ENCODE data around the gene WDR18.

Gene WDR18

DNA sequence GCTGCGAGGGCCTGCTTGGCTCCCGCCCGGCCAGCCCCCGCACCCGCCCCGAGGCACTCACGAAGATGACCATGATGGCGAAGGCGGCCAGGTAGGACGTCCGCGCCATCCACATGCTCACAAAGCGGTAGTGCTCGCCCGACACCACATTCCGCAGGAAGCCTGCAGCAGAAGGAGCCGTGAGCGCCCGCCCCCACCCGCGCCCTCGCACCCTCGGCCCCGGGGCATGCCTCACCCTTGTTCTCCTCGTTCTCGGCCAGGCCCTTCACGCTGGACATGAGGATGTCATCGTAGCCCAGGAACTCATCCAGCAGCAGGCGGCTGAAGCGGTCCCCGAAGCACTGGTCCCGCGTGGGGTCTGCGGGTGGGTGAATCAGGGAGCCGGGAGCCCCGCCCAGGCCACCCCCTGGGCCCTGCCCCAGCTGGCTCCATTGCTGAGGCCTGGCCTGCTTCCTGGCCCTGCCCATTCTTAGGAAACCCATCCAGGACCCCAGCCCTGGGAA is 27.7 kb downstream of the WDR18 start:
- no peak overlapping the region for H3K27ac ChIP-seq
- peaks cover under 1 to 19% (median 15%) of the 10 kb centered on the region in 4 donors for H3K4me1 ChIP-seq
- no peaks in the 10 kb centered on the region for H3K27me3 ChIP-seq
- H3K4me3 ChIP-seq: no peak overlapping the region
- TF ChIP-seq, protein P1, sequence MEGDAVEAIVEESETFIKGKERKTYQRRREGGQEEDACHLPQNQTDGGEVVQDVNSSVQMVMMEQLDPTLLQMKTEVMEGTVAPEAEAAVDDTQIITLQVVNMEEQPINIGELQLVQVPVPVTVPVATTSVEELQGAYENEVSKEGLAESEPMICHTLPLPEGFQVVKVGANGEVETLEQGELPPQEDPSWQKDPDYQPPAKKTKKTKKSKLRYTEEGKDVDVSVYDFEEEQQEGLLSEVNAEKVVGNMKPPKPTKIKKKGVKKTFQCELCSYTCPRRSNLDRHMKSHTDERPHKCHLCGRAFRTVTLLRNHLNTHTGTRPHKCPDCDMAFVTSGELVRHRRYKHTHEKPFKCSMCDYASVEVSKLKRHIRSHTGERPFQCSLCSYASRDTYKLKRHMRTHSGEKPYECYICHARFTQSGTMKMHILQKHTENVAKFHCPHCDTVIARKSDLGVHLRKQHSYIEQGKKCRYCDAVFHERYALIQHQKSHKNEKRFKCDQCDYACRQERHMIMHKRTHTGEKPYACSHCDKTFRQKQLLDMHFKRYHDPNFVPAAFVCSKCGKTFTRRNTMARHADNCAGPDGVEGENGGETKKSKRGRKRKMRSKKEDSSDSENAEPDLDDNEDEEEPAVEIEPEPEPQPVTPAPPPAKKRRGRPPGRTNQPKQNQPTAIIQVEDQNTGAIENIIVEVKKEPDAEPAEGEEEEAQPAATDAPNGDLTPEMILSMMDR (IDR thresholded peaks at IDR 0.05): no peak
- intact Hi-C loops (cut with DNase I; ENCODE audit: low total_unique reads): loop anchor here (10.0 kb wide), 1 partner anchor 163 kb away; the partner anchor contains the start of gene SBNO2
- no peaks in the 10 kb centered on the region for H3K9me3 ChIP-seq
- DNase-seq: no peak
- peaks cover 41 to 76% (median 69%) of the 10 kb centered on the region in 3 donors for H3K36me3 ChIP-seq

DNA sequence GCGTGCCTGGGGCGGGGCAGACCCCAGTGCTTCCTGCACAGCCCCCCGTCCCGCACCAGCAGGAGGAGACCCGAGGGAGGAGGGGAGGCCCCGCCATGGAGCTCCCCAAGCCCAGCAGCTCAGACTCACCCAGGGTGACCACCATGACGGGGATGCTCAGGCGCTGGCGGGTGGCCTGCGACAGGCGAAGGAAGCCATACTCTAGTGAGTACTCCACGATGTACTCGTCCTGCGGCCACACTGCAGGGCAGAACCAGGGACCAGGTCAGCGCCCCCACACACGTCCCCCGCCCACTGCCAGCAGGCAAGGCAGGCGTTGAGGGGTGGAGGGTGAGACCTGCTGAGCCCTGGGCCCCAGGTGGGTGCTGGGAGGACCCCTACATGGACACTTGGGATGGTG is 28.2 kb downstream of the WDR18 start:
- intact Hi-C loops (cut with DNase I; ENCODE audit: low total_unique reads): loop anchor here (10.0 kb wide), 1 partner anchor 162 kb away; the partner anchor contains the start of gene SBNO2
- Histone ChIP-seq H3K4me1 (peaks cover 4 to 23% (median 20%) of the 10 kb centered on the region in 4 donors), H3K36me3 (peaks cover 41 to 76% (median 69%) of the 10 kb centered on the region in 3 donors), H3K27me3 (no peaks in the 10 kb centered on the region), H3K9me3 (no peaks in the 10 kb centered on the region), H3K27ac (no peak overlapping the region), H3K4me3 (no peak overlapping the region)
- DNase-seq: no peak
- TF ChIP-seq, protein P1 (IDR thresholded peaks at IDR 0.05): no peak

DNA sequence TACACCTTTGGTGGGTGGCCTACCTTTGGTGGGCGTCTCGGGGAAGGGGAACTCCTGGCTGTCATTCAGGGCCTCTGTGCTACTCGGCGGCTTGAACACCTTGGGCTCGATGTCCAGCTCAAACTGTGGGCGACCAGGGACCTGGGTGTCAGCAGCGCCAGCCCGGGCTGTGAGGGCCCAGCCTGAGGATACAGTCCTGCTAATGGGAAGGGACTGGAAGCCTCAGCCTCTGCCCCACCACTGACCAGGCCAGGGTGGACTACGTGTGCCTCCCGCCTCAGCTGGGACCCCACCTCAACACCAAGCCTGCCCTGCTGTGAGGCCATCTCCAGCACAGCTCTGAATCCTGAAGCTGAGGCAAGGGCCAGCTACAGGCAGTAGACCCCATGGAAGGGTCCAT is 29.1 kb downstream of the WDR18 start:
- peaks cover 41 to 72% (median 69%) of the 10 kb centered on the region in 3 donors for H3K36me3 ChIP-seq

DNA sequence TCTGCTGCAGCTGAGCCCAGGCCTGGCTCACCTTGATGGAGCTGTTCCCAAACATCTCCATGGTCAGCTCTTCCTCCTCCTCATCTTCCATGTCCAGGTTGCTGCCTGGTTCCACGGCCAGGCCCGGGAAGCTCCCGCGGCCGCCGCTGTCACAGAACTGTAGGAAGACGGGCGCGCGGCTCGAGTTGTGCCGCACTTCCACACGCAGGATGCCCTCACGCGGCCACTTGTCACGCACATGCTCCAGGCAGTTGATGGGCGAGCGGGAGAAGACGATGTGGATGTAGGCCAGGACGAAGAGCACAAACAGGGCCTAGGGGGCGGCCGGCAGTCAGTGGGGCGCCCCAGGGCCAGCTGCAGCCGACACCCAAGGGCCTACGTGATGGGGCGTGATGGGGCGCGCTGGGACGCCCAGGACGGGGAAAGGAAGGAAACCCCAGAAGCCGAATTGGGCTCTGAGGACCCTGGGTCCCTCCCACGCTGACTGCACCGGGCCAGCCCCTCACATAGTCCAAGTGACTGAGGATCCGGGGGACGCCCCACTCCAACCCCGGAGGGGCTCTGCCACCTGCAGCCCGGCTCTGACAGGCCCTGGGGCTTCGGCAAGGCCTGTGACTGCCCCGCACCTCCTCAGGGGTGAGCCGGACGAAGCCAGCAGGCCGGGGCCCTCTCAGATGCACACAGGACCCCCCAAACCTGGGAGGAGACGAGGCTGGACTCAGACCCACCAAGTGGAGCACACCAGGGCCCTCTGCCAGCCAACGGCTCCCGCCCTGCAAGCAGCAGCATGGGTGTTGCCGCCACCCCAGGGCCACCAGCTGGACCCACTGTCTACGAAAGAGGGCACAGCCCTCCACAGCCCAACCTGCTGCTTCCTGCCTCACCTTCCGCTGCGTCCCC is 30.3 kb downstream of the WDR18 start:
- H3K9me3 ChIP-seq: no peaks in the 10 kb centered on the region
- DNase-seq: no peak
- peaks cover 36 to 65% (median 58%) of the 10 kb centered on the region in 3 donors for H3K36me3 ChIP-seq
- TF ChIP-seq, protein P1 (IDR thresholded peaks at IDR 0.05): no peak
- H3K27ac ChIP-seq: no peak overlapping the region
- no peak overlapping the region for H3K4me3 ChIP-seq
- H3K27me3 ChIP-seq: no peaks in the 10 kb centered on the region
- intact Hi-C loops (cut with DNase I; ENCODE audit: low total_unique reads): loop anchor here (10.0 kb wide), 1 partner anchor 160 kb away; the partner anchor contains the start of gene SBNO2
- peaks cover 9 to 44% (median 39%) of the 10 kb centered on the region in 4 donors for H3K4me1 ChIP-seq

More for the DNA sequence above, 29.1 kb downstream of the WDR18 start:
- no peak overlapping the region for H3K4me3 ChIP-seq
- H3K27me3 ChIP-seq: no peaks in the 10 kb centered on the region
- H3K9me3 ChIP-seq: no peaks in the 10 kb centered on the region
- TF ChIP-seq, protein P1 (IDR thresholded peaks at IDR 0.05): no peak
- no peak overlapping the region for H3K27ac ChIP-seq
- no peak for DNase-seq
- H3K4me1 ChIP-seq: peaks cover 4 to 32% (median 29%) of the 10 kb centered on the region in 4 donors
- intact Hi-C loops (cut with DNase I; ENCODE audit: low total_unique reads): loop anchor here (10.0 kb wide), 1 partner anchor 162 kb away; the partner anchor contains the start of gene SBNO2

DNA sequence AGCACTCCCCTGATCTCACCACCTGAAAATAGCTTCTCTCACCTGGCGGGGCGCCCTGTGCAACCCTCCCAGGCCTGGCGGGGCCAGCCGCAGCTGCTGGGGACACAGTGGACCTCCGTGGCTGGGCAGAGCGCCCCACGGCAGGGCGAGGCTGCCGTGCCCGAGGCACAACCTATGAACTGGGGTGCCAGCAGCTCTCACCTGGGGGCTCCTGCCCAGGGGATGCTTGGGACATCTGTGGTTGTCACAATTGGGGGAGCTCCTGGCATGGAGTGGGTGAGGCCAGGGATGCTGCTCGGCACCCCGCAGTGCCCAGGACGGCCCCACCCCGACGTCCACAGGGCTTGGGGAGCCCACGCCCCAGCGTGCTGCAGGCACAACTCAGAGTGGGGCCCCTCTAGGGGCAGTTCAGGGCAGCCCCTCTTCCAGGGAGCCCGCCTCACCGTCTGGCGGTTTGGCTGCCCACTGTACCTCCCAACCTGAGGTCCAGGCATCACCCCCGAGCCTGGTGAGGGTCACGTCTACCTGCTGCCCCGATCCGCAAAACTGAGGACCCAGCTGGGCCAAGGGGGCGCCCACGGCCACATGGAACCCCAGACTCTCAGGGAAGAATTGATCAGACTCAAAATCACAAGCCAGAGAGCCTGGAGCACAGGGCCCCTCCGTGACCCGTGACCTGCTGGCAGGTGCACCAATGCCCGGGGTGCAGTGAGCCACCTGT is 31.1 kb downstream of the WDR18 start:
- Histone ChIP-seq H3K36me3 (peaks cover 30 to 56% (median 50%) of the 10 kb centered on the region in 3 donors), H3K4me3 (no peak overlapping the region), H3K4me1 (peaks cover 12 to 52% (median 47%) of the 10 kb centered on the region in 4 donors), H3K9me3 (no peaks in the 10 kb centered on the region), H3K27me3 (no peaks in the 10 kb centered on the region), H3K27ac (no peak overlapping the region)
- DNase-seq: no peak
- intact Hi-C loops (cut with DNase I; ENCODE audit: low total_unique reads): loop anchor here (10.0 kb wide), 1 partner anchor 160 kb away; the partner anchor contains the start of gene SBNO2
- TF ChIP-seq, protein P1 (IDR thresholded peaks at IDR 0.05): no peak
